Testis (tissue), 3 donors: Measurements from ENCODE around the gene NCAM2. TPM values are rescaled to one million over a fixed set of nuclear protein-coding genes. Genes with fewer than 3 reads are reported as not detected.

Experiments
- DNase-seq: peaks from one replicate; pipeline ENCODE4 v3.0.0-alpha.2; 2019
- H3K27ac ChIP-seq, 2 donors: fragments of 200-600 bp; sonication (generic); one replicate each; pipeline ENCODE4 v1.5.1; 2019
- H3K27me3 ChIP-seq: fragments of 200-600 bp; sonication (generic); one replicate; pipeline ENCODE4 v1.5.1; 2019
- H3K36me3 ChIP-seq: fragments of 200-600 bp; sonication (generic); one replicate; pipeline ENCODE4 v1.5.1; 2017; ENCODE audit warnings: low read depth; ENCODE audit errors: missing control alignments
- H3K4me1 ChIP-seq: fragments of 200-600 bp; sonication (generic); one replicate; pipeline ENCODE4 v1.5.1; 2019
- H3K4me3 ChIP-seq, 2 donors: fragments of 200-600 bp; sonication (generic); one replicate each; pipeline ENCODE4 v1.5.1; 2017 to 2019
- H3K9me3 ChIP-seq: fragments of 200-600 bp; sonication (generic); one replicate; pipeline ENCODE4 v1.5.1; 2017
- POLR2A ChIP-seq: fragments of 450-650 bp; IDR thresholded peaks from one replicate; pipeline ENCODE4 v1.6.1; 2017; ENCODE audit warnings: antibody characterized with exemption, mild to moderate bottlenecking, moderate library complexity
- whole genome bisulfite sequencing, 2 donors: methylation state at CpG; one replicate each; pipeline ENCODE4 v1.1.5; 2018; 5-methylcytosine and 5-hydroxymethylcytosine counted together
- intact Hi-C: fragments of 100-400 bp; cut with DNase I; formaldehyde crosslinking; loops from one replicate; pipeline ENCODE4 v1.15.1; 2023; ENCODE audit warnings: low total_unique reads
- polyA plus RNA-seq: library from polyadenylated mRNA; stranded (reverse); fragments of 350-450 nt; fragmentation: Illumina TruSeq; extraction: RNeasy Lipid Tissue Mini Kit (QIAGEN cat#74804); gene quantifications from one replicate; pipeline ENCODE4 v1.2.3, GENCODE V29; 2014; ENCODE audit warnings: low read depth, low replicate concordance; ENCODE audit not compliant: insufficient read depth
- total RNA-seq, 2 donors: library from RNA; depleted of rRNA; stranded (reverse); fragments of >200 nt; gene quantifications; one replicate each; pipeline ENCODE4 v1.2.3, GENCODE V29; 2016
- TF ChIP-seq, protein P1 (sequence below), 3 experiments: fragments of 450-650 bp in 2 of 3; fragments of 200-600 bp in 1 of 3; sonication (generic) in 1 of 3; IDR thresholded peaks; one replicate each; pipeline ENCODE4 v1.5.1; 2016 to 2019; ENCODE audit warnings: antibody characterized with exemption in 3 of 3, mild to moderate bottlenecking in 2 of 3, moderate library complexity in 1 of 3

NCAM2 gene
- total and polyA plus RNA-seq, 3 donors from 2014 or later: 22.4 to 26.9 (median 26.1) TPM

DNA sequence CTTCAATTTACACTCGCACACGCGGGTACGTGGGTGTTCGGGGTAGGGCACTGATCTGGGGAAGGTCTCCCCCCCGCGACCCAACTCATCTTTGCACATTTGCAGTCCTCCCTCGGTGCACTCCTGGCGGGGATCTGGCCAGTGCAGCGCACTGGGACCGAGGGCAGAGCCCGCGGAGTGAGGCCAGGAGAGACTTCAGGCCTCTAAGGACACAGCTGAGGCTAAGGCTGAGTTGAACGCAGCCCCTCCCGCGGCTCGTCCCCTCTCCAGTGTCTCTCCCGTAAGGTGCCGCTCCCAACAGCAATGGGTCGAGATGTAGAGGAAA is 936 bp upstream of the NCAM2 start:
- TF ChIP-seq POLR2A: no peak
- TF ChIP-seq, protein P1, sequence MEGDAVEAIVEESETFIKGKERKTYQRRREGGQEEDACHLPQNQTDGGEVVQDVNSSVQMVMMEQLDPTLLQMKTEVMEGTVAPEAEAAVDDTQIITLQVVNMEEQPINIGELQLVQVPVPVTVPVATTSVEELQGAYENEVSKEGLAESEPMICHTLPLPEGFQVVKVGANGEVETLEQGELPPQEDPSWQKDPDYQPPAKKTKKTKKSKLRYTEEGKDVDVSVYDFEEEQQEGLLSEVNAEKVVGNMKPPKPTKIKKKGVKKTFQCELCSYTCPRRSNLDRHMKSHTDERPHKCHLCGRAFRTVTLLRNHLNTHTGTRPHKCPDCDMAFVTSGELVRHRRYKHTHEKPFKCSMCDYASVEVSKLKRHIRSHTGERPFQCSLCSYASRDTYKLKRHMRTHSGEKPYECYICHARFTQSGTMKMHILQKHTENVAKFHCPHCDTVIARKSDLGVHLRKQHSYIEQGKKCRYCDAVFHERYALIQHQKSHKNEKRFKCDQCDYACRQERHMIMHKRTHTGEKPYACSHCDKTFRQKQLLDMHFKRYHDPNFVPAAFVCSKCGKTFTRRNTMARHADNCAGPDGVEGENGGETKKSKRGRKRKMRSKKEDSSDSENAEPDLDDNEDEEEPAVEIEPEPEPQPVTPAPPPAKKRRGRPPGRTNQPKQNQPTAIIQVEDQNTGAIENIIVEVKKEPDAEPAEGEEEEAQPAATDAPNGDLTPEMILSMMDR (IDR thresholded peaks at IDR 0.05): no peak
- Histone ChIP-seq H3K4me3 (peak overlapping the region; percentile 50 to 72), H3K4me1 (peaks cover 3% of the 10 kb centered on the region), H3K9me3 (no peaks in the 10 kb centered on the region), H3K36me3 (no peaks in the 10 kb centered on the region), H3K27ac (no peak overlapping the region), H3K27me3 (no peaks in the 10 kb centered on the region)
- peak; percentile 23 for DNase-seq
- intact Hi-C loops: no loop called here
- WGBS, 2 donors: 2 to 3% methylated on average over 14 to 20 of the region's 20 CpGs

DNA sequence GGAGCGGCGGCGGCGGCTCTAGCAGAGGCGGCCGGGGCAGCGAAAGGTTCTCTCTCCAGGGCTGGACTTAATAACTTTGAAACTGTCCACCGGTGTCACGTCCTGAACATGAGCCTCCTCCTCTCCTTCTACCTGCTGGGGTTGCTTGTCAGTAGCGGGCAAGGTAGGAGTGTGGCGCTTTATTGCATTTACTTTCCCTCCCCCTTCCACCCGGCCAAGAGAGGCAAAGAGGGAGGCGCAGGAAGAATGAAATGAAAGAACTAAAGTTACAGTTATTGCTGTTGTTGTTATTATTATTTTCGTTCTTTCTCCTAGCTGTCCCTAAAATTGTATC is 214 bp downstream of the NCAM2 start:
- TF ChIP-seq, protein P1 (IDR thresholded peaks at IDR 0.05): no peak
- no peak for TF ChIP-seq POLR2A
- no peaks in the 10 kb centered on the region for H3K9me3 ChIP-seq
- WGBS, 2 donors: 0% methylated on average over 10 of the region's 14 CpGs
- peak overlapping the region; percentile 50 to 72 for H3K4me3 ChIP-seq
- peaks cover 6% of the 10 kb centered on the region for H3K4me1 ChIP-seq
- peak overlapping the region in 1 of 2 donors; percentile 46 for H3K27ac ChIP-seq
- no peaks in the 10 kb centered on the region for H3K27me3 ChIP-seq
- DNase-seq: no peak
- no peaks in the 10 kb centered on the region for H3K36me3 ChIP-seq
- intact Hi-C loops: no loop called here

DNA sequence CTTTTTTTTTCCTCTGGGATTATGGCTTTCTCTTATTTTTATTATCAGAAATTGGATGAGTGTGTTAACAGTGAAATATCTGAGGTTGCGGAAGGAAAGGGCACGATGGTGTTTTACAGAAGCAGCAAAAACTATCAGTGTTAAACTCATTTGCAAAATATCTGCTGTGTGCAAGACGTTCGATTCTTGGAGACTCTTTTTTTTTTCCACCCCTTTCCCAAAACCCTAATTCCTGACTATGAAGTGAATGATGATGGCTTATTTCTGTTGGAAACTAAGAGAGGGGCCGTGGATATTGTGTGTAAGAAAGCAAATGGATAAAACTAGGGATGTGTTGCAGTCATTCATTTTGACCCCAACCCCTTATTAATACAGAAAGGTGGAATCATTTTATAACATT is 677 bp downstream of the NCAM2 start:
- peaks cover 6% of the 10 kb centered on the region for H3K4me1 ChIP-seq
- H3K9me3 ChIP-seq: no peaks in the 10 kb centered on the region
- peak overlapping the region in 1 of 2 donors; percentile 46 for H3K27ac ChIP-seq
- WGBS, 2 donors: 6 to 8% methylated on average over 5 of the region's 5 CpGs
- no peak for TF ChIP-seq POLR2A
- TF ChIP-seq, protein P1 (IDR thresholded peaks at IDR 0.05): no peak
- H3K4me3 ChIP-seq: peak overlapping the region; percentile 50 to 72
- no peaks in the 10 kb centered on the region for H3K36me3 ChIP-seq
- intact Hi-C loops: no loop called here
- no peaks in the 10 kb centered on the region for H3K27me3 ChIP-seq
- no peak for DNase-seq

DNA sequence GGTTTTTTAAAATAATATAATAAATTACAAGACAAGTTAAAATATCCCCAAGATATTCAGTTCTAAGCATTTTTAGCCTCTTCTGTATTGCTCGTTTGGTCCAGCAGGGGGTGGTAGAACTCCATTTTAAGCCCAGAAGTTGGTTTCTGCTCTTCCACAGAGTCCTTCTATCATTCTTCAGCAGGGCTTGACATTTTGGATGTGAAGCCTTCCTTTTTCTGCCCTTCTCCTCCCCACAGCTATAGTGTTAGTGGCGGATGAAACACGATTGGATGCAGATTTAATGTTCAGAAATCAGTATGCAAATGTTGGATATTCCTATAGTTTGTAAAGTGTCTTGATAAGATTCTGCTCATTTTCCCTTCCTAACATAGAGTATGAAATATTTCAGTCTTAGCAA is 1.4 kb downstream of the NCAM2 start:
- Histone ChIP-seq H3K36me3 (no peaks in the 10 kb centered on the region), H3K4me1 (peaks cover 6% of the 10 kb centered on the region), H3K27me3 (no peaks in the 10 kb centered on the region), H3K27ac (no peak overlapping the region), H3K4me3 (no peak overlapping the region), H3K9me3 (no peaks in the 10 kb centered on the region)
- whole genome bisulfite sequencing, 2 donors: 16 to 19% methylated on average over 3 of the region's 3 CpGs
- TF ChIP-seq POLR2A: no peak
- TF ChIP-seq, protein P1 (IDR thresholded peaks at IDR 0.05): peak; percentile 61 to 66 (median 65)
- intact Hi-C loops: no loop called here
- peak; percentile 65 for DNase-seq

DNA sequence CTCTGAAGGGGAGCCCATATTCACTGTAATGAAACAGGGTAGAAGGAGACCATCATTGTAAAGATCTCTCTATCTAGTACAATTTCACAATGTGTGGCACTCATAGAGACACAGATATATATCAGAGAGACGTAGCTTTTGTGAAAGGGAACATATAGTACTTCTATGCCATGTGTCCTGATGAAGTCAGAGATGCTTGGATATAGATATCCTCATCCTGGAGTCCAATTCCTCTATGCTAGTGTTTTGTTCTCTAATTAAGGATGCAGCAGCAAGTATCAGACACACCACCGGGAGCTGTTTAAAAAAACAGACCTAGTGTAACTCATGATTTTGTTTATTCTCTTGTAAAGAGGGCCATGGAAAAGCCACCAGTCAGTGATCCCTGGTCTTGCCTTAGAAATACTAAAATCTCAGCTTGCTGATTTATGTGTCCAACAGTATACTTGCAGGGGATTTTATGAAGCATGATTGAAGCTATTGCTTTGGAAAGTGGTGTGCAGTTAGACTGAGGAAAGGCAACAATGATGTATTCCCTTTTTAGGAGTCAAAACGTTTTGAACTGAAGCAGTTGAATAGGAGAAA is 2.5 kb downstream of the NCAM2 start:
- no peak for TF ChIP-seq POLR2A
- TF ChIP-seq, protein P1 (IDR thresholded peaks at IDR 0.05): no peak
- Histone ChIP-seq H3K4me3 (no peak overlapping the region), H3K36me3 (no peaks in the 10 kb centered on the region), H3K9me3 (no peaks in the 10 kb centered on the region), H3K27ac (no peak overlapping the region), H3K4me1 (peaks cover 6% of the 10 kb centered on the region), H3K27me3 (no peaks in the 10 kb centered on the region)
- 45 to 57% methylated on average over 3 of the region's 3 CpGs for WGBS, 2 donors
- no peak for DNase-seq
- intact Hi-C loops: no loop called here
